Activated naive CD8-positive, alpha-beta T cell treated with anti-CD3 and anti-CD28 coated beads, Interleukin-2, amount 50 U/mL, for 16 hours (primary cell): ENCODE measurements around the gene NCMAP.
A peak's percentile ranks its signal among the peaks of the same experiment; 100 is the strongest.

Experiments
- DNase-seq: peaks from one replicate; pipeline ENCODE4 v3.0.0-alpha.2; 2020; ENCODE audit warnings: low read depth, low spot score

Gene NCMAP

DNA sequence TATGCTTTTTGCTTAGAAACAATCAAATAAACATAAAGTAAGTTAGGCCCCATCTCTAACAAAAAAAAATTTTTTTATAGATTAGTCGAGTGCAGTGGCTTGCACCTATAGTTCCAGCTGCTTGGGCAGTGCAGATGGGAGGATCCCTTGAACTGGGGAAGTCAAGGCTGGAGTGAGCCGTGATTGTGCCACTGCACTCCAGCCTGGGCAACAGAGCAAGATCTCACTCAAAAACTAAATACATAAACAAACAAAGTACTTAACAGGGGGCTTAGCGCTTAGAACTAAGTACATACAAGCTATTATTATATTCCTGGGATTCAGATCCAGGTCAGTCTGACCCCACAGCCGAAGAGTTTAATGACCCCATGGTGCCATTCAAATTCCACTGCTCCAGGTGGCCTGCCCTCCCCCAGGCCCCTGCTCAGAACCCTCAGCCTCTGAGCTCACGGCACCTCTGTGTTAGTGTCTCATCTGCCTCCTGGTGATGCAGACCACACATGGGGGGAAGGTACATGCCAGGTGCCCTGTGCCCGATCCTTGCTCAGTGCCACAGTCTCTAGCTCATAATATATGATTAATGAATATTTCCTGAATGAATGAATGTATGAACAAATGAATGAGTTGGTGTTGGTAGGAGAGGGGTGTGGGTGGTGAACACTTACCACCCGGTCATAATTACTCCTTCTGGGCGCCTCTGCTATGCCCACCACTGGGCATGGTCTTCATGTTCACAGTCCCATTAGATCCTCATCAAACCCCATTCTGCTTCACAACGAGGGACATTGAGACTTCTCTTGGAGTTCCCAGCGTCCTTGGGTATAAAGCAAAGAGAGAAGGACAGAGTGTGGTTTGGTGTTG is 14.6 kb downstream of the NCMAP start:
- DNase-seq: no peak

DNA sequence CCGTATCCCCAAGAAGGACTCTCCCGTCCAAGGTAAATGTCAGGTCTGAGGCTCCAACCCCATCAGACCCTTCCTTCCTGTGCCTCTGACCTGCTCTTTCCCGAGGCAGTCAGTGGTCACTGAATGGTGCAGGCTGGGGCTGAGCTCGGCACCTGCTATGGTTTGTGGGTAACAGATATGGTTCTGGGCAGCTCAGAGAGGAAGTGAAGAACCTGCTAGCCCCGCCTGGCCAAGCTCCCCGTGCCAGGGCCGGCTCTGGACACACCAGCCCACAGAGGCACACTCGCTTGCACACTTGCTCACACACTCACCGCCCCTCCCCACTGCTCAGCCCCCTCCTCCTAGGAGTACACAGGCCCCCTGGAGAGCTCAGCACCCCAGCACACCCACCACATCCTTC is 16.4 kb downstream of the NCMAP start:
- no peak for DNase-seq

DNA sequence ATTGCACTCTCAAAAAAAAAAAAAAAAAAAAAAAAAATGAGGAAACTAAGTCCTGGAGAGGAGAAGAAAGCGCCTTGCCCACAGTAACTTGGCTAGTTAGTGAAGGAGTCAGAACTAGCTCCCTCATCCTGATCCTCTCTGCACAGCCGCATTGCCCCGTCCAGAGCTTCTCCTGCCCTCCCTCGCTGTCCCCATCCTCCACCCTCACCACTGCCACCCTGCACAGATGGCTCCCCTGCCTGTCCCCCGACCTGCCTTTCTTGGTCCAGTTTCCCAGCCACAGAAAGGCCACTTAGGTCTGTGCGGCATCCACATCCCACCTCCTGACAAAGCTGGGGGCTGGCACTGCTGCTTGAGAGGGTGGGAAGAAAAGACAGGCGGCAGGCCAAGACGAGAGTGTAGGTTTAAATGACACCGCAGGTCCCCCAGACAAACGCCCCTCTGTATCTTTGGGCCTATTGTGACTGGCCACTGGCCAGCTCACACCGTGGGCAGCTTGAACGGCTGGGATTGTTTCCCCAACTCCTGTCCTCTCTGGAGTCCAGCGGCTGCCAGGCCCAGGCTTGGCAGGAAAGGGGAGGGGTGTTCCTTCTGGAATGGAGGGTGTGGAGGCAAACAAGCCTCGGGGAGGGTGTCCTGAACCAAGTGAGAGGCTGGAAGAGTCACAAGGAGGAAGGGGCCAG is 20.2 kb downstream of the NCMAP start:
- DNase-seq: no peak

GRCh38 chr1:24578846-24579245 is 23.0 kb downstream of the NCMAP start:
- no peak for DNase-seq

GRCh38 chr1:24580756-24581155 is 24.9 kb downstream of the NCMAP start:
- DNase-seq: no peak

DNA sequence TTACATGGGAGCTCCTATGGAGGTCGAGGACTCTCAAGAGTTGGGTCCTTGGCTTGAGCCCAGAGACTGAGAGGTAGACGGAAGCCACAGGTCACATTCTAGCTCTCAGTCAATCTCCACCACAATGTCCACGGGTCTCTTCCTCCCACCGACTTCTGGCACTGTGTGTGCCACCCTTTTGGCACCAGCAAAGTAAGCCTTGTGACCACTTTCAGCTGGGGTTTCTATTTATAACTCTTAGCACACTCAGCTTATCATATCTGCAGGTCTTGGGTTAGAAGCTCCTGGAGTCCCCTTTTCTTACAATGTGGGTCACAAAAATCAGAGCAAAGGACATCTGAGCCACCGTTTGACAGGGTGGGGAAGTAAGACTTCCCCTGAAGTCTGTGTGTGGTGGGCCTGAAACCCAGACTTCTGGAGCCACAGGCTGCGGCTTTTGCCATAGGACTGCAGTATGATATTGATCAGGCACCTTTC is 28.3 kb downstream of the NCMAP start:
- no peak for DNase-seq

DNA sequence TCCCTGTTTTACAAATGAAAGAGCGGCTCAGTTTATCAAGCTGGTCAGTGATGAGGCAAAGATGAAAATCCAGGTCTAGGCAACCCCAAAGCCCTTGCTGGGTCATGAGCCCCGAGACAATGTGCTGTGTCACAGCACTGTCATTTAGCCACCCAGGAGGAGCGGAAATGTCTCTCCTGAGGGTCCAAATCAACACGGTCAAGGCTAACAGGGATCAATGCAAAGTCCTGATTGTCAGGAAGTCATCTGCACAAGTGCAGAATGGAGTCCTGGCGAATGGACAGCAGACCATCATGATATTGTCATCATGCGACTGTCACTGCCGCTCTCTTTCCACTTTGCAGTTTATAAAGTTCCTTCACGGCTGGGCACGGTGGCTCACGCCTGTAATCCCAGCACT is 30.2 kb downstream of the NCMAP start:
- DNase-seq: no peak

DNA sequence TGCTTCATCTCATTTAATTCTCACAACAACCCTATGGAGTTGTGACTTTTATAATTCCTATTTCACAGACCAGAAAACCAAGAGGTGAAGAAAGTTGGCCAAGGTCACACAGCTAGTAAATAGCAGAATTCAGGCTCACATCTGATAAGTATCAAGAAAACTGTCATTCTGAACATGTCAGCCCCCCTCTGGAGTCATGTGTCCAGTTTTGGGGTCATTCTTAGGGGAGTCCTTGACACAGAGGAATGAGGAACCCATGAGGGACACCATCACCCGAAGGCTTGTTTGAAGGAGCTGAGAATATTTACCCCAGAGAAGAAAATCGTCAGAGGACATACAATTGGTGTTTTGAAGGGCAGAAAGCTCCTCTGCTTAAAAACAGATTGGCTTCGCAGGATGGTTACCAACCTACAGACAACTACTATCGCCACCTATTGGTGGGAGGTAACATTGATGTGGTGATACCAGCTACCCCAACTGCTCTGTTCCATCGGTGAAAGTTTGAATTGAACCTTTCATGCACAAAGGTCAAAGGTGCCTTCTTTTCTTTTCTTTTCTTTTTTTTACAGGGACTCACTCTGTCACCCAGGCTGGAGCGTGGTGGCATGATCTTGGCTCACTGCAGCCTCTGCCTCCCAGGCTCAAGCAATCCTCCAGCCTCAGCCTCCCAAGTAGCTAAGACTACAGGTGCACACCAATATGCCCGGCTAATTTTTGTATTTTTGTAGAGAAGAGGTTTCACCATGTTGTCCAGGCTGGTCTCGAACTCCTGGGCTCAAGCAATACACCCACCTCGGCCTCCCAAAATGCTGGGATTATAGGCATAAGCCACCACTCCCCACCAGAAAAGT is 31.3 kb downstream of the NCMAP start:
- peak; percentile 7 for DNase-seq

- no peak for DNase-seq
These were observed 32.7 kb downstream of the NCMAP start for GRCh38 chr1:24588573-24588972.

DNA sequence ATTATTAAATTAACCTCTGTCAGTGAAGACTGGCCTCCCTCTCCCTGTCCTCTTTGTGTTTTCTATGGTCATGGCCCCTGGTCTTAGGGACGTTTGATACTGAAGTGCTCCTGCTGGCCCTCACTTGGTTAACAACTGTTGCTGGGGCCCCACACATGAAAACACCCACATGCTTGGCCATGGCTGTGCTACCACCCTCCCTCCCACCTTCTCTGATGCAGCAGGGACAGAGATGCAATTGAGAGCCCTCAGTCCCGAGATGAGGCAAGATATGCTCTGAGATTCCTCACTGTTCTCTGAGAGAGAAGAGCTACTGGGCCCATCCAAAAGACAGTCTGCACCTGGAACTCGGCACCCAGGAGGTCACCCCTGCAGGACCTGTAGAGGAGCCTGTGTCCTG is 33.3 kb downstream of the NCMAP start:
- no peak for DNase-seq

GRCh38 chr1:24591781-24592180 is 35.9 kb downstream of the NCMAP start:
- no peak for DNase-seq

- no peak for DNase-seq
These were observed 38.4 kb downstream of the NCMAP start for GRCh38 chr1:24594328-24594598.

GRCh38 chr1:24596401-24596880 is 40.6 kb downstream of the NCMAP start:
- no peak for DNase-seq

GRCh38 chr1:24599265-24599664 is 43.4 kb downstream of the NCMAP start:
- DNase-seq: no peak

DNA sequence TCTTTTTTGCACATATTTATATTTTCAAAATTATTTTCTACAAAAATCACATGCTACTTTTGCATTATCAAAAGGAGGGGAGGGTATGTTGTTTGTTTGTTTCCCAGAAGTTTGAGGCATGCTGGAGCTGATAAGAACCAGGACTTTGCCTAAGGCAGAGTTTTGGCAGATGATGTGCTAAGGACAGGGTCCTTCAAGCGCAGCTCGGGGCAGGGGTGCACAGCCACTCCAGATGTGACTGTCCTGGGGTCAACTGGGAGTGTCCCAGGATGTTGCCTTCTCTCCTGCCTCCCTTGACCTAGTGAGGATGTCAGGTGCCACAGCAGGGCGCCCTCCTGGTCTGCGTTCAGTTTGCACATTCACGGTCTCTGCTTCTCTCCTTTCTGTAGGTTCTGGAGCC is 44.7 kb downstream of the NCMAP start:
- DNase-seq: no peak

DNA sequence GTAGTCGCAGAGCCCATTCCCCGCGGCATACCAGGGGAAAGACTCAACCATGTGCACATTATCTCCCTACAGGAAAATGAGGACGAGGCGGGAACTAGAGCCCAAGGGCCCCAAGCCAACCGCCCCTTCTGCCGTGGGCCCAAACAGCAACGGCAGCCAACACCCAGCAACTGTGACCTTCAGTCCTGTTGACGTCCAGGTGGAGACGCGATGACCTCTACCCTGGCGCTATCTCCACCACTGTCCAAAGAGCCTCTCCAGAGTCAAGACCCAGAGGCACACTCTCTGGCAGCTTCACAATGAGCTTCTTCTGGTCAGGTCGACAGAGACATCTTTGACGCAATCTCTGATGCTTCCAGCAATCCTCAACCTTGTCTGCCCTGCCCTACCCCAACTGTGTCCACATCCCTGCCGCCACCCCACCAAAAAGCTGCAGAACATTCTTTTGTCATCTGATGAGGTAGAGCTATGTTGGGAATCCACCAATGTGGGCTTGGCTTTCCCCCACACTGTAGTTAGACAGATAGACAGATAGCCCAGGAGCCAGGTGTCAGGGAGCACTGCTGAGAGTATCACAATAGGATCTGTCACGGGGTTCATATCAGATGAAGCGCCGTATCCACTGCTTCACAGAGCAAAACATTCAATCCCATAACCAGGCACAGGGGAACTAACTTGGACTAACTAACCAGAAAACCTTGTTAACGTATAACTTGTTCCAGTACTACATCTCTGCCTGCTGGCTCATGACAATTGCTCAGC is 49.8 kb downstream of the NCMAP start:
- DNase-seq: no peak

GRCh38 chr1:24606296-24606605 is 50.4 kb downstream of the NCMAP start:
- no peak for DNase-seq

GRCh38 chr1:24606621-24607020 is 50.7 kb downstream of the NCMAP start:
- DNase-seq: no peak

DNA sequence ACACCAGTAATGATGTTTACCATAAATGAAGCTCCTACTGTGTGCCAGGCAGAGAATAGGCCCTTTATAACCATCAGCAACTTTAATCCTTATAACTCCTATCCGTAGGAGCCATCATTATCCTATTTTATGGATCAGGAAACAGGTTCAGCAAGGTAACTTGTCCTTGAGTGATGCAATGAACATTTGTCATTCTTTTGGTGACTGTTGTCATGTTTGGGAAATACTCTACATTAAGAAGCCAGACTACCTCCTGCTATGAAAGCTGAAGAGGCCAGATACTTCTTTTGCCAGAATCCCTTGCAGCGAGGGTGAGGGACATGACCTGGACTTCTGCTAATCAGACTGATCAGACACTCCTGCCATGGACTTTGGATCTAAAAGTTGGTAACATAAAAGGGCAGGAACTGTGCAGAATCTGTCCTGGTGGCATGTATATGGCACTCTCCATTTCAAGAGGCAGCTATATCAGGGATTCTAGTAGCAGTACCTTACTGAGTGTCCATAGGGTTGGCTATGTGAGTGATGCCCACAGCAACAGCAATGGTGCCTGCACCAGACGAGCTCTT is 54.1 kb downstream of the NCMAP start:
- DNase-seq: no peak

- DNase-seq: no peak
These were observed 63.5 kb downstream of the NCMAP start for GRCh38 chr1:24619376-24619775.

DNA sequence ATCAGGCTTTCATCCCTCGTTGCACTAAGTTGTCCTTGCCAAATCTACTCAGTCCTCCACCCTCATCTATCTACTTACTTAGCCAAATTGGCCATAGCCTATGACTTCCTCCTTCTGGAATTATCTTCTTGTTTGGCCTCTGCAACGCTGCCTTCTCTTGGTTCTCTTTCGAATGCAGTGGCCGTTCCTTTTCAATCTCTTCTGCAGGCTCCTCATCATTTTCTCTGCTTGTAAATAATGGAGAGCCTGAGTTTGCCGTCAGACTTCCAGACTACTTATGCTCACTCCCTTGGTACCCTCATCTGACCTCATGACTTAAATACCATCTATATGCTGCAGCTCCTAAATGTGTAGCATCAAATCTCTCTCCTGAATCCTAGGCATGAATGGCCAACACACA is 64.8 kb downstream of the NCMAP start:
- no peak for DNase-seq
